ENCODE measurements around the gene MTMR8.

The MTMR8 gene

DNA sequence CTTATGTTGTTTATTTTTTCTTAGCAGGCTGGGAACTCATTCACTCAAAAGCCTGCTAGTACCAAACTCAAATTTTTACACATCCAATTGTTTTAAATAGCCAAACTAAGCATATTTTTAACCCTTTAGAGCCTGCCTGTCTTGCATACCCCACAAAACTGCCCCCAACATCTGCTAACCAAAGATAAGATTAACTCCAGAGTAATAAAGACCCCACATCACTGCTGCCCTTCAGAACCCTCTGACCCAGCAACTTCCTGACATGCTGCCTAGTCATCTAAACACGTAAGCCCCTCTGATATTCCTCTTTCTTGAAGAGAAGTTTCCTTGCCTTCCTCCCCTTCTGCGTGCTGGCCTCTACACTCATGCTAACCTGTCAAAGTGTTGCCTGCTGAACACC, 104.1 kb downstream of the MTMR8 start:
- DNase-seq, result no peak

- no peak for DNase-seq
Measured at GRCh38 chrX:64265265-64265664, 130.0 kb downstream of the MTMR8 start.

DNA sequence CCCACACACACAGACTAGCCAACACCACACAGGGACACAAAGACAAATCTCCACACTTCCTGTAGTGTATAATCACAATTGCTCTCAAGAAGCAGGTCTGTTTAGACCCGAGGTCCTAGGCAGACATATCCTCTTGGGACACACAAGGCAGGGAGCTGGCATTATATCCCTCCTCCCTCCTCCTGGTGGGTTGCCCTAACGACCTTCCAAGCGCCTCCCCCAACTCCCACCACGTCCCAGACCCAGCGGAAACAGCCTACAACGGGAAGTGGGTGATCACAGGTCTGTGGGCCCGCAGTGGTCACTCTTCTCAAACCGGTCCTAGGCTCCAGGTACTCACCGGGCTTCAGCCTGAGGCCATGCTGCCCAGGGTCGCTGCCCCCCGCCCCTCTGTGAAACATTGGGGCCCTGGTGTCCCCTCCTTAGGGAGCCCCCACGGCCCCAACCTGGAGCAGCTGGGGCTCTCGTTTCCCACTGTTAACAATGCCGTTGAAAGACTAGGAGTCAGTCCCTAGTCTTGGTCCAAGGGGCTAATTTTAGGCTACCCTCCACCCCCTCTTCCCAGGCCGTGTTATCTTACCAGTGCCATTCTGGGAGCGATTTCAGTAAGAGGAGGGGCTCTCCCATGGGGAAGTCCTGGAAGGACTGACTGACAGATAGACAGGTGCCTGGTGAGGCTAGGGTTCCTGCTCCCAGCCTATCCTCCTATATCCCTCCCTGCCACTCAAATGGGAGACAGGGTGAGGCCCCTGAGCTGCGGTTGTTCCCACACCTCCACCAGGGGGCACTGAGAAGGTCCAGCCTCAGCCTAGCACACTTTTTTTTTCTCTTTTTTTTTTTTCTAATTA, 164.9 kb downstream of the MTMR8 start, which contains the start of gene ASB12:
TSS of gene ASB12 (minus strand) at position 485 of the 848 bp plus-strand sequence. CDS start 4,957 bp downstream, outside the sequence.
- no peak for DNase-seq

- DNase-seq, result no peak
Measured at GRCh38 chrX:64229154-64229553, 166.1 kb downstream of the MTMR8 start.

Data from cerebellar nuclear complex (tissue), 1 donor.